HG02938 (cell line): ENCODE results near the gene NUTF2.
"Not testable (repeated sequence)": the region's sequence is repeated elsewhere in the genome, so short reads cannot be mapped to it uniquely, and the experiment has no call there.

Source experiments
- ATAC-seq: cut with Tn5 transposase; IDR thresholded peaks from one replicate; pipeline ENCODE4 v1.9.1; 2021; ENCODE audit warnings: mild to moderate bottlenecking, moderate library complexity; ENCODE audit not compliant: unreplicated experiment

The NUTF2 gene

DNA sequence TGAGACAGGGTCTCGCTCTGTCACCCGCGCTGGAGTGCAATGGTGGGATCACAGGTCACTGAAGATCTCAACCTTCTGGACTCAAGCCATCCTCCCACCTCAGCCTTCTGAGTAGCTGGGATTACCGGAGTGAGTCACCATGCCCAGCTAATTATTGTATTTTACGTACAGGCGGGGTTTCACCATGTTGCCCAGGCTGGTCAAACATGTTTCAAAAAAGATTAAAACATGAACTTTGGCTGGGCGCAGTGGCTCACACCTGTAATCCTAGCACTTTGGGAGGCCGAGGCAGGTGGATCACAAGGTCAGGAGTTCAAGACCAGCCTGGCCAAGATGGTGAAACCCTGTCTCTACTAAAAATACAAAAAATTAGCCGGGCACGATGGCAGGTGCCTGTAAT is 9.5 kb upstream of the NUTF2 start:
- not testable (repeated sequence) for ATAC-seq

DNA sequence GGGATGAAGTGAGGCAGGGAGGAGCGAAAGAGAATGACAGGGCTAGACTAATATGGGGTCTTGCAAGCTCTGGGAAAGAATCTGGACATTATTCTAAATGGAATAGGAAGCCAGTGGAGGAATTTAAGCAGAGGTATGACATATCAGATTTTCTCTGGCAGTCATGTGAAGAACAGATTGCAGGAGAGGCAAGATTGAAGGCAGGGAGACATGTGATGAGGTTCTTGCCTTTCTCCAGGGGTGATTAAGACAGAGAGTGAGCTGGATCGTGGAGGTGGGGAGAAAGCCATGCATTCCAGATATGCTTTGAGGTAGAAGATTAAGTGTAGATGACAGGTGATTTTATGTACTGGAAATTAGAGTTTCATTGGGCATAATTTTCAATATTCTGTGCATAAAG is 8.9 kb upstream of the NUTF2 start:
- no peak for ATAC-seq

DNA sequence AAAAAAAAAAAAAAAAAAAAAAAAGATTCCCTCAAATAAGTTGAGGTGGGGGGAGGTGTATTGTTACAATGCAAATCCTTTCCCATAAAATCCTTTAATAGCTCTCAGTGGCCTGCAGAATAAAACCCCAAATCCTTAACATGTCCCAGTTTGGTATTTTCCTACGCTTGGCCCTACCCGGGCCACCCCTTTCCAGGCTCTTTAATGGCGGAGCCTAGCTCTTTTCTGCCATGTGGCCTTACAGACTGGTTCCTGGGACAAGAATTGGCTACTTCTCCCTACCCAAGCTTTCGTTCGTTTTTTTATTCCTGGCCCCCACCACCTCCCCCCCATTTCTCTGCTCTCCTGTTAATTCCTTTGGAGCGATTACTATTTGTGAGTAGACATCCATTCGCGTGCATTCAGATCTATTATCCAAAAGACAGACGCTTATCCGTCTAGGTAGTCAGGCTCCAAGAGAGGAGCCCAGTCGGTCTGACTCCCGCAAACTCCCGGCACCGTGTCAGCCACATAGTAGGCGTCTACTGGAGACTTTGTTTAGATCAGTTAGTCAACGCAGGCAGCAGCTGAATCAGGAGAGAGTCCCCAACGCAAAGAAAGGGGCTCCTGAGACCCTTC is 5.4 kb upstream of the NUTF2 start:
- no peak for ATAC-seq

DNA sequence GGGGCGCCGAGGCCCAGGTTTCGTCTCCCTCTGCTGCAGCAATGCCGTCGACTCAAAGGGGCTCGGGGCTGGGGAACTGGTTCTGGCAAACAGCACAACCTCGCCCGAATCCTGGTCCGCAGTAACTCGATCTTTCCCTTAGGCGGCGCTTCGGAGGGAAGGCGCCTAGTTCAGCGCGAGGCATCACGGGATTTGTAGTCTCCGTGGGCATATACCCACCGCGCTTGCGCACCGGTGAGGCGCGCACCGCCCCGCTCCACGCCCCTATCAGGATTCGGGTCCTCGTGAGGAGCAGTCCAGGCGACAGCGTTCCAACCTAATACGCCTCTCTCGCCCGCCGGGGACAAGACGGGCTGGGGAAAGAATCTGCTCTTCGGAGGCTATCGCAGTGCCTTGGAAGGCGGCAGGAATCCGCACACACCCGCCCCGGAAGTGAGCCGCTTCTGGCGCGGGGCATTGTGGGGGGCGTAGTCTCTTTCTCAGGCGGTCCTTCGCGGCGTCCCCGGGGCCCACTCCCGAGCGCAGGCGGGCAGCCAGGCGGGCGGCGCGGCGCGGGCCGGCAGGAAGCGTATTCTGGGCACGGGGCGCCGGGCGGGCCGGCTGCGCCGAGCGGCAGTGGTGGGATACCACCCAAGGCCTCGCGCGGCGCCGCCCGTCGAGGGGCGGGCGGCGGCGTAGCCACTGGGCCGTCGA is 4.8 kb upstream of the NUTF2 start, which contains the start of gene THAP11:
Gene THAP11 (plus strand): TSS at position 505 of the 693 bp plus-strand sequence. CDS start 235 bp downstream, outside the sequence.
- peak; percentile 36 for ATAC-seq

DNA sequence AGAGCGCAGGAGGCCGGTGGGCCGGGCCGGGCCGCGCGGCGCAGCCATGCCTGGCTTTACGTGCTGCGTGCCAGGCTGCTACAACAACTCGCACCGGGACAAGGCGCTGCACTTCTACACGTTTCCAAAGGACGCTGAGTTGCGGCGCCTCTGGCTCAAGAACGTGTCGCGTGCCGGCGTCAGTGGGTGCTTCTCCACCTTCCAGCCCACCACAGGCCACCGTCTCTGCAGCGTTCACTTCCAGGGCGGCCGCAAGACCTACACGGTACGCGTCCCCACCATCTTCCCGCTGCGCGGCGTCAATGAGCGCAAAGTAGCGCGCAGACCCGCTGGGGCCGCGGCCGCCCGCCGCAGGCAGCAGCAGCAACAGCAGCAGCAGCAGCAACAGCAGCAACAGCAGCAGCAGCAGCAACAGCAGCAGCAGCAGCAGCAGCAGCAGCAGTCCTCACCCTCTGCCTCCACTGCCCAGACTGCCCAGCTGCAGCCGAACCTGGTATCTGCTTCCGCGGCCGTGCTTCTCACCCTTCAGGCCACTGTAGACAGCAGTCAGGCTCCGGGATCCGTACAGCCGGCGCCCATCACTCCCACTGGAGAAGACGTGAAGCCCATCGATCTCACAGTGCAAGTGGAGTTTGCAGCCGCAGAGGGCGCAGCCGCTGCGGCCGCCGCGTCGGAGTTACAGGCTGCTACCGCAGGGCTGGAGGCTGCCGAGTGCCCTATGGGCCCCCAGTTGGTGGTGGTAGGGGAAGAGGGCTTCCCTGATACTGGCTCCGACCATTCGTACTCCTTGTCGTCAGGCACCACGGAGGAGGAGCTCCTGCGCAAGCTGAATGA is 4.0 kb upstream of the NUTF2 start:
- ATAC-seq = peak; percentile 6

DNA sequence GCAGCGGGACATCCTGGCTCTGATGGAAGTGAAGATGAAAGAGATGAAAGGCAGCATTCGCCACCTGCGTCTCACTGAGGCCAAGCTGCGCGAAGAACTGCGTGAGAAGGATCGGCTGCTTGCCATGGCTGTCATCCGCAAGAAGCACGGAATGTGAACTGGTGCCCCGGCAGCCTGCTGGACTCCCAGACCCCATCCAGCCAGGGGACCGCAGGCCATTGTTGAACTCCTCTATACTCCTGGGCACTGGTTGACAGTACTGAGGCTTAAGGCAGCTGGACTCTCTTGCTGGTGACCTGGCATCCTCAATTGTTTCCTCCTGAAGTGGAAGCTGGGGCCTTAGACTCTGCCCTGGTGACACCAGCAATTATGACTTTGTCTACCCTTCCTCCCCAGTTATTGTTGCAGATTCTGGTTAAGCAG is 3.4 kb upstream of the NUTF2 start:
- no peak for ATAC-seq

DNA sequence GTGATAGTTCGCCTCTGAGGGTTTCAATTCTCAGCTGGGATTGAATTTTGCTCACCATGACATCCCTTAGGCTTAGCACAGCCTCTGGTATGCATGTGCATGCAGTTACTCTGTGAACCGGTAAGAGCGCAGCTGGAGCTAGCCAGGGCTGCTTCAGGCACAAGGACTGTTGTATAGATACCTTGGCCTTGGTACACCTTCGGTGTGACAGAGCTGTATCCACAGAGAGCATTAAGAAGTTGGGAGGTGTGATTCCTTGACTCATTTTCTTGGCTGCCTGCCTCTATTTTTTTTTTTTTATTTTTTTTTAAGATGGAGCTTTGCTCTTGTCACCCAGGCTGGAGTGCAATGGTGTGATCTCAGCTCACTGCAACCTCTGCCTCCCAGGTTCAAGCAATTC is 2.2 kb upstream of the NUTF2 start:
- no peak for ATAC-seq

DNA sequence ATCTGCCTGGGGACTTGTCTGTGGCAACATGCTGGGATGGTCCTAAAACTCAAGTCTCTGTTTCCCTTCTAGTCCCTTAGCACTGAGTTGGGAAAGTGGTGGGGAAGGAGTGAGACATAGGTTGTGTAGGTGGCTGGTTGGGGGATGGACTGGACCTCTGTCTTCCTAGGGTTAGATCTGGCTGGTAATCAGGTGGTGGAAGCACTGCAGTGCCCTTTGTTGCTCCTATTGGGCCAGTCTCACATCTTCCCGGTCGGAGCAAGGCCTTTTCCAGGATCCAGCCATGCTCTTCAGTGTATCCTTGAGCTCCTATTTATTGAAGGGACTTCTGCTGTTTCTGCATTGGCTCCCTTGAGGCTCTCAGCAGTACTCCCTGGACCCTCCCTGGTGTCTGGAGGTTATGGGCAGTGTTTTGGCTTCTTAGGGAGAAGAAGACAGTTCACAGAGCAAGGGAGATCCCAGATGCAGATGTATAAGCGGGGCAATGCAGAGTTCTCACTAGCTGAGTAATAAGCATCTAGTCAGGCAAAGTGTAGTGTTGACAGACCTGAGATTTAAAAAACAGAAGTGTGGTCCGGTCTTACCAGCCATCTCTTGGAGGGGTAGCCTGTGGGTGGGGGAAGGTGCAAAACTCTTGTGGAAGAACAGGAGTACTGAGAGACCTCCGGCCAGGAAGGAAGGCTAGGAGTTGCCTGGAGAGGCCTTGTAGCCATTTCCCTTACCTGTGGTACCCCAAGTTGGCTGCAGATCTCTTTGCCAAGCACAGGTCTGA is 1.3 kb upstream of the NUTF2 start:
- ATAC-seq = no peak

DNA sequence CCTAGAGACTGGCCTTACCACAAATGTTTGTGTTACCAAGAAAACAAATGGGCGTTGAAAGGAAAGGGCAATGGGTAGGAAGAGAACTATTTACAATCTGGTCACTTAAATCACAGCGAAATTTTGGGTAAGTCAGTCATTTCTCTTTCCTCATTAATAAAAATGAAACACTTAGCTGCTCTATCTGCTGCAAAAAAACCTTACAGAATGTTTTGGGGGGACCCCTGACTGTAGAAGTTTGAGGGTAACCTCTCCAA is 742 bp upstream of the NUTF2 start:
- ATAC-seq = no peak

DNA sequence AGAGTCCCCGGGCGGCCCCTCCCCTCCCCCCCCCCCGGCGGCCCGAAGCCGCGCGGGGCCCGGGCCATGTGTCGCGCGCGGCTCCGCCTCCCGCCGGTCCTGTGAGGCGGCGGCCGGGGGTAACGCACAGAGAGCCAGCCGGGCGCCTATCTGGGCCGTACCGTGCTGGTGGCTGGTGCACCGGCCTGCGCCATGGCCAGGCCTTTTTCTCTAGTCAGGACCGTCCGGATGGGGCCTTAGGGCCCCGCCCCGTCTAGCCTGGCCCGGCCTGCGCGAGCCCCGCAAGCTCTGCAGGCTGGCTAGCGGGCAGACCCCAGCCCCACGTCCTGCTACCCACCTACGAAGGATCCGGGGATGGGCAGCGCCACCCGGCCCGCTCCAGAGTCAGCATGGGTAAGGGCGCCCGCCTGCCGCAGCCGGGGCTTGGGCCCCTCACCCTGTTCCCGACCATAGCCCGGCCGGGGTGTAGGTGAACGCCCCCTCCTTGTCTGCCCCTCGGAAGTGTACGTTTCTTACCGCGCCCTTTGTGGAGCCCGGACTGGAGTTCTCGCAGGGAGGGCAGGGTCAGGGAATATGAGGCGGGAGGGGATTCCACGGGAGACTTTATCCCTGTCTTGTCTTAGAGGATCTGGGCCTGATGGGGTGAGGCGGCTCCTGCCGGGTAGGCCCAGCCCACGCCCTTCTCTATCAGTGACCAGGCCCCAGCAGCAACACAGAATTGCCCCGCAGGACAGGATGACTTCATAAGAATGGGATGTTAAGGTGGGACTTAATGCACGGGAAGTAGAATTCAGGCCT is 530 bp downstream of the NUTF2 start, which contains the start of gene CENPT:
Gene CENPT (minus strand): TSS at position 630 of the 798 bp plus-strand sequence. CDS start 13,834 bp downstream, outside the sequence.
- peak; percentile 27 for ATAC-seq

DNA sequence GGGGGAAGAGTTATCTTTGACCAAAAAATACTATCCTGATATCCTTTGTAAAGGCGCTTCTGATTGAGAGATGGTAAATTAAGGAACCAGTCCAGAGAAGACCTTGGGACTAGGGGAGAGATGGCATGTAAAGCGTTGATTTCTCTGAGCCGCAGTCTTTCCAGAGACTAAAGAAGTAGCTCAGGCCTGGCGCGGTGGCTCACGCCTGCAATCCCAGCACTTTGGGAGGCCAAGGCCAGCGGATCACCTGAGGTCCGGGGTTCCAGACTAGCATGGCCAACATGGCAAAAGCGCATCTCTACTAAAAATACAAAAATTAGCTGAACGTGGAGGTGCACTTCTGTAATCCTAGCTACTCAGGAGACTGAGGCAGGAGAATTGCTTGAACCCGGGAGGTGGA is 1.4 kb downstream of the NUTF2 start:
- no peak for ATAC-seq

DNA sequence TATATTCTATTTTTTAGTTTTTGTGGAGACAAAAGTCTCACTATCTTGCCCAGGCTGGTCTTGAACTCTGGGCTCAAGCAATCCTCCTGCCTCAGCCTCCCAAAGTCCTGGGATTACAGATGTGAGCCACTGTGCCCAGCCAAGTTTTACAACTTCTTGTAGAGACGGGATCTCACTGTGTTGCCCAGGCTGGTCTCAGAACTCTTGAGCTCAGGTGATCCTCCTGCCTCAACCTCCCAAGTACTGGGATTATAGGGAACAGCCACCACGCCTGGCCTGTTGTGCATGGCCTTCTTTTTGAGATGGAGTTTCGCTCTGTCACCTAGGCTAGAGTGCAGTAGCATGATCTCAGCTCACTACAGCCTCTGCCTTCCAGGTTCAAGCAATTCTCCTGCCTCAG is 6.9 kb downstream of the NUTF2 start:
- no peak for ATAC-seq

DNA sequence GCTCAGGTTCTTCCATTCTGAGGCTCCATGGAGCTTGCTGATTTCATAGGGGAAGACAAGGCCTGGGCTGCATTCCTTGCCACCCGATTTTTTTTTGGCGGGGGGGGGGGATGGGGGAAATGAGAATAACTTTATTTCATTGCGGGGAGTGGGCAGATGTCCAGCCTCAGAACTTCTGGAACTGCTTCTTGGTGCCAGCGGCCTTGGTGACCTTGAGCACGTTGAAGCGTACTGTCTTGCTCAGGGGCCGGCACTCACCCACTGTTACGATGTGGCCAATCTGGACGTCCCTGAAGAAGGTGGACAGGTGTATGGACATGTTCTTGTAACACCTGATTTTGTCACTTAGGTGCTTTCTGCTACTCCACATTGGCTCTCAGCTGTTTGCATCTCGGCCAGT is 9.1 kb downstream of the NUTF2 start:
- ATAC-seq = no peak

DNA sequence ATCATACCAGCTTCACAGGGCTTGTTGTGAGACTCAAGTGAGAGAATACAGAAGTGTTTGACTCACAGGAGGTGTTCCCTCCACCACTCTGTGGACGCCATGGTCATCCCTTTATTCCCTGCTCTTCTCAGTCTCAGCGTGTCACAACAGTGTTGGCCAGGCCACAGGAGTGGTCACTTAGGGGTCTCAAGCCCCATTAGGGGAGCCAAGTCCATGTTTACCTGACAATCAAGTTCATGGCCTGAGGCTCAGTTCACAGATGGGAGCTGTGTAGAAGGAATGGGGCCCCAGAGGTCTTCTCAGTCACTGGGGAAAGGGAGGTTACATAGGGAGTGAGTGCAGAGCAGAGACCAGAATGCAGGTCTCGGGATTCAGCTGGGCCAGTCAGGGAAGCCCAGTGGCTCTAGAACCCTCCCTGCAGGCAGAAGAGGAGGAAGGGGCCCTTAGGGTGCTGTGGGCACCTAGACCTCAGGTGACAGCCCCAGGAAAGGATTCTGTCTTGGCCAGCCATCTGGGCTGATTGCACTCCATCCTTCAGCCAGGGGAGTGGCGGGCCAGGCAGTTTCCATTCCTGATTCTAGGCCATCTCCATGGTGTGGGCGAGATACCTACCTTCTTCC is 10.3 kb downstream of the NUTF2 start:
- no peak for ATAC-seq

DNA sequence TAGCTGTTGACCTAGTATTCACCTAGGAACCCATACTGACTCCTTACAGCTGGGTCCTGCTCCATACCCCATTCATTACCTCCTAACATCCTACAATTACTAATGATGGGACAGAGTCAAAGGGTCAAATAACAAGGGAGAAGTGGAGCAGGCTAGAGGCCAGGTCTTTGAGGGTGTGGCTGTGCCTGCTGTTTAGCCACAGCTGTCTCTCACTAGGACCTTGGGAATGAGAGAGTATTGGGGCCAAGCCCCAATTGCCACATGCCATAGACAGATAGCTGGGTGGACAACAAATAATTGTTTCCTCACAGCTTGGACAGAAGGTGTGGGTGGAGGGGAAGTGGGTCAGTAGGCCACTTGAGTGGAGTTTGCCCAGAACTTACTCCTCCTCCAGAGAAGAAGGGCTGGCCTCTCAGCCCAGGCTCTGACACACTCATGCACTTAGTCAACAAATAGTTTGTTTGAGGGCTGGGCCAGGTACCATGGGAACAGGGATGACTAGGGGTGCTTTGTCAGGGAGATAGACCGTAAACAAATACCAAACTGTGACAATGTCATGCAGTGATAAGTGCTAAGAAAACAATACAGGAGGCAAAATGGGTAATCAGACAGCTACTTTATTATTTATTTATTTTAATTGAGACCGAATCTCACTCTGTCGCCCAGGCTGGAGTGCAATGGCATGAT is 11.0 kb downstream of the NUTF2 start:
- ATAC-seq = no peak

DNA sequence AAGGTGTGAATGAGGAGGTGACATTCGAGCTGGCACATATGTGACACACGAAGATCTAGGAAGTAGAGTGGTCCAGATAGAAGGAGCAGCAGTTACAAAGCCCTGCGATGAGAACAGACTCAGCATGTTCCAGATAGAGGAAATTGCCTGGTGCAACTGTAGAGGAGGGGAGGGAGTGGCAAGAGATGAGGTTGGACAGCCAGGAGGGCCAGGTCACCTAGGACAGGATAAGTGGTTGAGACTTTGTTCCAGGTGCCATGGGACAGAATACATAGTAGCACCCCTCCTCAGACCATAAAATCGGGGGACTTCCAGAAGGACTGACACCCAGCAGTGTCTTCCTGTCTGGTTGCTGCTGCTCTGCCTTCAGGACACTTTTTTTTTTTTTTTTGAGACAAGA is 11.8 kb downstream of the NUTF2 start:
- ATAC-seq = no peak

DNA sequence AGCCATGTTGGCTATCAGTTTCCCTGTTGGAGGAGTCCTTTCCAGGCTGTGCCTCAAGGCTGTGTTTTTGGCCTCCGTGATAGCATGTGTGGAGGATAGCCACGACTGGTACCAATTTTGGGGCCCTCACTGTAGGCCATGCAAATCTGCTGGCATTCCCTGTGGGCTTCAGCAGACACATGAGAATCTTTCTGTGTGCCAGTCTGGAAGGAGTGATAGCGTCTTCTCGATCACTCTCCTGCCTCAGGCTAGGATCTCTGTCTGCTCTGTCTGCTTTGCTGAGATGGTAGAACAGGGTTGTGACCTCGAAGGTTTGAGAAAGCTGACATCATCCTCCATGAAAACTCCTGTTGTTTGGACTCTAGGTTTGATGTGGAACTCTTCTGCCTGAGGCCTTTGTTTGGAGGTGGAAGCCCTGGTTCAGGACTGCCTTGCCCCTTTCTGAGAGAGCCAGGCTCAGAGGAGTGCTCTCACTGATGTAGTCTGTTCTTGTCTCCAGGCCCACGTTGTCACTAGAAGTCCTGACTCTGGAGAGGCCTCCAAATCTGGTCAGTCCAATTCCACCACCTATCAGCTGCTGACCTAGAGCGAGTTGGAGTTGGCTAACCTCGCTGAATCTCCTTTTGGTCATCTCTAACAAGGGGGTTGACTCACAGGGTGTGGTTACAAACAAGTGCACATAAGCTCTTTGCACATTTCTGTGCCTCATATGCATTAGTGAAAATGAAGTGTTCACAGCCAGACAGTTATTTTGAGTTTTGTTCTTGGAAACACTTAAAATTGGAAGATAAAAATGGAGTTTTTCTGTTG is 14.1 kb downstream of the NUTF2 start:
- no peak for ATAC-seq

DNA sequence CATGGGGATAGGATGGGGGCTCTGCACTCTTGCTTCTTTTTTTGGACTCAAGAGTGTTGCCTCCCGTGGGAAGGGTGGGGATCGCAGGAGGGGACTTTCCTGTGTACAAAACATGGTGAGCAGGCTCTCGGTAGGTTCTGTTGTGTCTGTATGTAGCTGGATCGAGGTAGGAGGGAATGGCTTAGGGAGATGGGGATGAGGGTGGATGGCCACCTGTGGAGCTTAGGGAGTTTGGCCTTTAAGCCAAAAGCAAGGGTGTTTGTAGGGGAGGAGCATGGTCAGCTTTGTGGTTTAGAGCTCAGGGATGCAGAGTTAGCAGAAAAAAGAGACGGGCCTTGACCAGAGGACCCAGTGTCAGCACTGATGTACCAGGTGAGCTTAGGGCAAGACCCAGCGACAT is 15.1 kb downstream of the NUTF2 start:
- ATAC-seq = no peak
